Measurements from ENCODE around the gene APPBP2. TPM values are rescaled to one million over a fixed set of nuclear protein-coding genes. Genes with fewer than 3 reads are reported as not detected.

APPBP2 gene
- total RNA-seq, 3 donors from 2014 or later = 26.6 to 41.9 (median 30.2) TPM

DNA sequence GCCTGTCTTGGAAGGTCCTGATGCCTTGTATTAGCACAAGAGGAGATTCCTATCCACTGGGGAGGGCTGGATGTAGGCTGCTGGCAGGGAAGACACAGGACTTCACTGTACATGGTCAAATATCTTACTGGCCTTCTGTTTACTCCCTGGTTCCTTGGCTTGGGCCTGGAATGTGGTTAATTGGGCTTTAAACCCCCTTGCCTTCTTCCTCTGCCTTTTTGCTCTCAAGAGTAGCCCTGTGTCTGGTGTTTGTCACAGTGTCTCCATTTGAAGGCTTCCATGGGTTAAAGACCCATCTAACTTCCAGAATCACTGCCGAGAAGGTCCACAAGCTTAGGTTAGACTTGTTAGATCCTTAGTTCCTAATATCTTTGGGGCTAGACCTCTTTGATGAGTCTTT lies 110.9 kb downstream of the APPBP2 start:
- Histone ChIP-seq H3K27me3 (no peaks in the 10 kb centered on the region), H3K27ac (no peak overlapping the region), H3K4me3 (no peak overlapping the region), H3K36me3 (no peaks in the 10 kb centered on the region), H3K9me3 (no peaks in the 10 kb centered on the region), H3K4me1 (no peaks in the 10 kb centered on the region)
- DNase-seq (ENCODE audit: low spot score in 2 of 2) = no peak
- intact Hi-C loops (cut with DNase I; ENCODE audit: low total_unique reads) = no loop called here
- TF ChIP-seq POLR2AphosphoS5 (IDR thresholded peaks at IDR 0.05) (no peak), POLR2A (IDR thresholded peaks at IDR 0.05) (no peak)
- TF ChIP-seq, protein P1, sequence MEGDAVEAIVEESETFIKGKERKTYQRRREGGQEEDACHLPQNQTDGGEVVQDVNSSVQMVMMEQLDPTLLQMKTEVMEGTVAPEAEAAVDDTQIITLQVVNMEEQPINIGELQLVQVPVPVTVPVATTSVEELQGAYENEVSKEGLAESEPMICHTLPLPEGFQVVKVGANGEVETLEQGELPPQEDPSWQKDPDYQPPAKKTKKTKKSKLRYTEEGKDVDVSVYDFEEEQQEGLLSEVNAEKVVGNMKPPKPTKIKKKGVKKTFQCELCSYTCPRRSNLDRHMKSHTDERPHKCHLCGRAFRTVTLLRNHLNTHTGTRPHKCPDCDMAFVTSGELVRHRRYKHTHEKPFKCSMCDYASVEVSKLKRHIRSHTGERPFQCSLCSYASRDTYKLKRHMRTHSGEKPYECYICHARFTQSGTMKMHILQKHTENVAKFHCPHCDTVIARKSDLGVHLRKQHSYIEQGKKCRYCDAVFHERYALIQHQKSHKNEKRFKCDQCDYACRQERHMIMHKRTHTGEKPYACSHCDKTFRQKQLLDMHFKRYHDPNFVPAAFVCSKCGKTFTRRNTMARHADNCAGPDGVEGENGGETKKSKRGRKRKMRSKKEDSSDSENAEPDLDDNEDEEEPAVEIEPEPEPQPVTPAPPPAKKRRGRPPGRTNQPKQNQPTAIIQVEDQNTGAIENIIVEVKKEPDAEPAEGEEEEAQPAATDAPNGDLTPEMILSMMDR (IDR thresholded peaks at IDR 0.05) = no peak

DNA sequence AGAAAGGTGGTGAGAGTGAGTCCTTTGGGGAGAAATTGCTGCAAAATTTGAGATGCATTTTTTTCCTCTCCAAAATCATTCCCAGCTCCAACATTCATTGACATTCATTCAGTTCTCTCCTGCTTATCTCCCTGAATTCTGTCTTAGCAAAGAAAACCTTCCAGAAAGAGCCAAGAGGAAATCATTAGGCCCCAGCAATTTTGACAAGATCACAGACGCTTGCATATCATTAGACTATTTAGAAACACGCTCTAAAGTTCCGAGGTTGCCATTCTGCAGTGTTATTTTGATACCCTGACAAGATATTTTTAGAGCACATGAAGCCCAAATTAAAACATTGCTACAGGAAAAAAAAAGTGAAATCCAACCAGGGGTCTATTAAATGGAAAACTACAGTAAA lies 113.3 kb downstream of the APPBP2 start:
- no peak for TF ChIP-seq POLR2AphosphoS5 (IDR thresholded peaks at IDR 0.05)
- TF ChIP-seq, protein P1 (IDR thresholded peaks at IDR 0.05) = no peak
- no peak for TF ChIP-seq POLR2A (IDR thresholded peaks at IDR 0.05)
- no peak for DNase-seq (ENCODE audit: low spot score in 2 of 2)
- Histone ChIP-seq H3K36me3 (no peaks in the 10 kb centered on the region), H3K27me3 (no peaks in the 10 kb centered on the region), H3K27ac (no peak overlapping the region), H3K4me3 (no peak overlapping the region), H3K9me3 (no peaks in the 10 kb centered on the region), H3K4me1 (no peaks in the 10 kb centered on the region)
- intact Hi-C loops (cut with DNase I; ENCODE audit: low total_unique reads) = no loop called here

DNA sequence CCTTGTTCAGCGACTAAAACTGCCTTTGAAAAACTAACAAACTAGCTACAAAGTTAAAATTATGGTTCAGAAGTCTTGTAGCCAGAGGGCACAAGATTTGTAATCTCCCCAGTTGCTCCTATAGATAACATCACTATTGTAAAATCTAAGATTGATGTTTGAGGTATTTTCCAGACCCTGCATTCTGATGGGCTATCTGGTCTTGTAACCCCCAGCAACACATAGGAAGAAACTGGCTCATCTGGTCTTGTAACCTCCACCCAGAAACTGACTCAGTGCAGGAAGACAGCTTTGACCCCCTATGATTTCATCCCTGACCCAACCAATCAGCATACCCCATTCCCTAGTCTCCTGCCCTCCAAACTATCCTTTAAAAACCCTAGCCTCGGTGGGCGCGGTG lies 116.0 kb downstream of the APPBP2 start:
- Histone ChIP-seq H3K4me1 (no peaks in the 10 kb centered on the region), H3K27ac (no peak overlapping the region), H3K4me3 (no peak overlapping the region), H3K36me3 (no peaks in the 10 kb centered on the region), H3K27me3 (no peaks in the 10 kb centered on the region), H3K9me3 (no peaks in the 10 kb centered on the region)
- TF ChIP-seq, protein P1 (IDR thresholded peaks at IDR 0.05) = no peak
- no peak for TF ChIP-seq POLR2A (IDR thresholded peaks at IDR 0.05)
- intact Hi-C loops (cut with DNase I; ENCODE audit: low total_unique reads) = no loop called here
- no peak for DNase-seq (ENCODE audit: low spot score in 2 of 2)

DNA sequence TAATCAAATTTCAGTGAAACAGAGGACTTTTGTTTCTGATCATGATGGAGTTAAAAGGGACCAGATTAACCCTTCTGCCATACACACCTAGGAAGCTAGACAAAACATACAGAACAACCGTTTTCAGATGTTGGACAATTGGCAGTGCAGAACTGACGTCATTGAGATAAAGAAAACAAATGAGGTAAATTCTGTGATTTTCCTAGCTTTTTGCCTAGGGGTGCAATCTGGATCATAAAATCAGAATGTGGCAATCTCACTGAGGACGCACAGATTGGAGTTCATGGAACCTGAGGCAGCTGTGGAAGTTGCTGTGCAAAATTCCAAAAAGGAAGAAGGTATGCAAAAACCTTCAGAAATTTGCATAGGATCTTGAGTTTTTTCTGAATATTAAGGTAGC lies 119.2 kb downstream of the APPBP2 start:
- no peak for DNase-seq (ENCODE audit: low spot score in 2 of 2)
- intact Hi-C loops (cut with DNase I; ENCODE audit: low total_unique reads) = no loop called here
- Histone ChIP-seq H3K4me3 (no peak overlapping the region), H3K4me1 (no peaks in the 10 kb centered on the region), H3K27me3 (no peaks in the 10 kb centered on the region), H3K27ac (no peak overlapping the region), H3K36me3 (no peaks in the 10 kb centered on the region), H3K9me3 (no peaks in the 10 kb centered on the region)
- TF ChIP-seq POLR2A (IDR thresholded peaks at IDR 0.05) = no peak
- TF ChIP-seq, protein P1 (IDR thresholded peaks at IDR 0.05) = no peak
- no peak for TF ChIP-seq POLR2AphosphoS5 (IDR thresholded peaks at IDR 0.05)

DNA sequence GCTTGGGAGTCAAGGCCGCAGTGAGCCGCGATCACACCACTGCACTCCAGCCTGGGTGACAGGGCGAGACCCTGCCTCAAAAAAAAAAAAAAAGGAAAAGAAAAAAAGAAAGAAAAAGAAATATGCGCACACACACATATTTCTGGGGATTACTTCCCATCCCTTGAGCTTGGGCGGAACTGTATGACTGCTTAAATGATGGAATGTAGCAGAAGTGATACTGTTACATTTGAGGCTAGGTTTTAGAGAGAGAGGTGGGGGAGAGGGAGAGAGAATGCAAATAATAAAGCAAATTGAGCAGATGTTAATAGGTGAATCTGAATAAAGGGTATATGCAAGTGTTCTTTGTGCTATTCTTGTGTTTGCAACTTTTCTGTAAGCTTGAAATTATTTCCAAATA lies 122.1 kb downstream of the APPBP2 start:
- intact Hi-C loops (cut with DNase I; ENCODE audit: low total_unique reads) = no loop called here
- H3K36me3 ChIP-seq = no peaks in the 10 kb centered on the region
- no peak for TF ChIP-seq POLR2AphosphoS5 (IDR thresholded peaks at IDR 0.05)
- no peak for TF ChIP-seq POLR2A (IDR thresholded peaks at IDR 0.05)
- TF ChIP-seq, protein P1 (IDR thresholded peaks at IDR 0.05) = no peak
- no peak overlapping the region for H3K4me3 ChIP-seq
- H3K27me3 ChIP-seq = no peaks in the 10 kb centered on the region
- no peak for DNase-seq (ENCODE audit: low spot score in 2 of 2)
- H3K27ac ChIP-seq = no peak overlapping the region
- H3K4me1 ChIP-seq = no peaks in the 10 kb centered on the region
- no peaks in the 10 kb centered on the region for H3K9me3 ChIP-seq

Measured in breast epithelium (tissue), 4 donors.